ENCODE data around the gene CTF1. TPM values are rescaled to one million over a fixed set of nuclear protein-coding genes. Genes with fewer than 3 reads are reported as not detected.
A peak's percentile ranks its signal among the peaks of the same experiment; 100 is the strongest.

CTF1 gene
- total and polyA plus RNA-seq, 3 experiments from 2014 or later, result 0.33 TPM; not detected in 2

- Mint-ChIP-seq H3K27me3 (peaks cover 0 to 2% of the 10 kb centered on the region in 2 donors), H3K4me1 (peaks cover 42 to 54% (median 48%) of the 10 kb centered on the region in 3 donors), H3K4me3 (peak overlapping the region; percentile 26 to 78 (median 62)), H3K27ac (peak overlapping the region; percentile 66 to 92 (median 86)), H3K9me3 (no peaks in the 10 kb centered on the region), H3K36me3 (peaks cover 0 to 18% (median 2%) of the 10 kb centered on the region in 3 donors)
- H3K36me3 ChIP-seq (ENCODE audit: insufficient read depth, low read length), result no peaks in the 10 kb centered on the region
- H3K27ac ChIP-seq (ENCODE audit: low read depth, low read length), result peak overlapping the region; percentile 60
- no peaks in the 10 kb centered on the region for H3K9me3 ChIP-seq (ENCODE audit: low read length)
- no peak overlapping the region for H3K4me3 ChIP-seq (ENCODE audit: low read length)
- ChIA-PET CTCF (interaction anchor here (1.1 to 1.7 kb wide), 3 partner anchors 10 to 51 kb away, joined by 3 to 5 read pairs (median 3); no protein-coding TSS in a partner anchor), POLR2A (interaction anchor here (1.9 kb wide), 1 partner anchor 19 kb away, joined by 6 read pairs; no protein-coding TSS in a partner anchor)
- H3K4me1 ChIP-seq (ENCODE audit: insufficient read depth, low read length), result peaks cover 20% of the 10 kb centered on the region
- no peaks in the 10 kb centered on the region for H3K27me3 ChIP-seq (ENCODE audit: insufficient read depth, low read length, poor library complexity, severe bottlenecking)
- DNase-seq, result peak in 2 of 5 donors; percentile 25 to 30
These were observed 670 bp upstream of the CTF1 start for GRCh38 chr16:30895627-30896260.

- peaks cover 0 to 11% (median 0%) of the 10 kb centered on the region in 3 donors for H3K36me3 Mint-ChIP-seq
- POLR2A ChIA-PET, result interaction anchor here (1.7 kb wide), 1 partner anchor 22 kb away, joined by 6 read pairs; no protein-coding TSS in a partner anchor
- Histone ChIP-seq H3K27ac (ENCODE audit: low read depth, low read length) (peak overlapping the region; percentile 60), H3K36me3 (ENCODE audit: insufficient read depth, low read length) (no peaks in the 10 kb centered on the region), H3K9me3 (ENCODE audit: low read length) (no peaks in the 10 kb centered on the region), H3K4me3 (ENCODE audit: low read length) (peak overlapping the region; percentile 32), H3K4me1 (ENCODE audit: insufficient read depth, low read length) (peaks cover 30% of the 10 kb centered on the region), H3K27me3 (ENCODE audit: insufficient read depth, low read length, poor library complexity, severe bottlenecking) (no peaks in the 10 kb centered on the region)
- peak overlapping the region; percentile 39 to 92 (median 86) for H3K27ac Mint-ChIP-seq
- DNase-seq, result peak; percentile 61 to 84 (median 70)
- CTCF ChIA-PET, result interaction anchor here (0.7 to 1.7 kb wide), 4 partner anchors 12 to 161 kb away, joined by 3 read pairs; no protein-coding TSS in a partner anchor
- H3K27me3 Mint-ChIP-seq, result no peaks in the 10 kb centered on the region
- peaks cover 47 to 59% (median 51%) of the 10 kb centered on the region in 3 donors for H3K4me1 Mint-ChIP-seq
- H3K4me3 Mint-ChIP-seq, result peak overlapping the region; percentile 25 to 82 (median 53)
- H3K9me3 Mint-ChIP-seq, result no peaks in the 10 kb centered on the region
These were observed 697 bp downstream of the CTF1 start for GRCh38 chr16:30896889-30897733.

- Histone ChIP-seq H3K27me3 (ENCODE audit: insufficient read depth, low read length, poor library complexity, severe bottlenecking) (no peaks in the 10 kb centered on the region), H3K4me1 (ENCODE audit: insufficient read depth, low read length) (peaks cover 40% of the 10 kb centered on the region), H3K4me3 (ENCODE audit: low read length) (no peak overlapping the region), H3K9me3 (ENCODE audit: low read length) (no peaks in the 10 kb centered on the region), H3K27ac (ENCODE audit: low read depth, low read length) (no peak overlapping the region), H3K36me3 (ENCODE audit: insufficient read depth, low read length) (no peaks in the 10 kb centered on the region)
- peaks cover 47 to 58% (median 48%) of the 10 kb centered on the region in 3 donors for H3K4me1 Mint-ChIP-seq
- no peak for DNase-seq
- POLR2A ChIA-PET, result interaction anchor here (3.2 kb wide), 1 partner anchor 24 kb away, joined by 42 read pairs; no protein-coding TSS in a partner anchor
- H3K4me3 Mint-ChIP-seq, result peak overlapping the region in 1 of 7 donors; percentile 44
- CTCF ChIA-PET, result interaction anchor here (0.5 to 5.9 kb wide), 4 partner anchors 9 to 125 kb away, joined by 3 to 88 read pairs (median 36); partner anchors contain the start of gene BCL7C
- H3K36me3 Mint-ChIP-seq, result peaks cover 0 to 4% (median 4%) of the 10 kb centered on the region in 3 donors
- H3K27me3 Mint-ChIP-seq, result no peaks in the 10 kb centered on the region
- H3K9me3 Mint-ChIP-seq, result peaks cover 0 to 3% (median 0%) of the 10 kb centered on the region in 5 donors
- peak overlapping the region in 2 of 8 donors; percentile 56 to 81 for H3K27ac Mint-ChIP-seq
These were observed 3.4 kb downstream of the CTF1 start for GRCh38 chr16:30899794-30900193.

DNA sequence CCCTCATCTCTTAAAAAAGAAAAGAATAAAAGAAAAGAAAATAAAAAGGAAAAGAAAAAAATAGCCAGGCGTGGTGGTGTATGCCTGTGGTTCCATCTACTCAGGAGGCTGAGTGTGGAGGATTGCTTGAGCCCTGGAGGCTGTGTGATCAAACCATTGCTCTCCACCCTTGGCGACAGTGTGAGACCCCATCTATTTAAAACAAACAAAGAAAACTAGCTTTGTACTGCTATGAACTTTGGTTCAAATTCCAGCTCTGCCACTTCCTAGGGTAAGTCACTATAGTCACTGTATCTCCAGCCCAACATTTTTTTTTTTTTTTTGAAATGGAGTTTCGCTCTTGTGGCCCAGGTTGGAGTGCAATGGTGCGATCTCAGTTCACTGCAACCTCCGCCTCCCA is 4.2 kb downstream of the CTF1 start:
- no peak for DNase-seq
- POLR2A ChIA-PET, result interaction anchor here (0.6 to 3.2 kb wide), 2 partner anchors 25 to 229 kb away, joined by 3 to 42 read pairs; no protein-coding TSS in a partner anchor
- peaks cover 0 to 3% (median 0%) of the 10 kb centered on the region in 5 donors for H3K9me3 Mint-ChIP-seq

DNA sequence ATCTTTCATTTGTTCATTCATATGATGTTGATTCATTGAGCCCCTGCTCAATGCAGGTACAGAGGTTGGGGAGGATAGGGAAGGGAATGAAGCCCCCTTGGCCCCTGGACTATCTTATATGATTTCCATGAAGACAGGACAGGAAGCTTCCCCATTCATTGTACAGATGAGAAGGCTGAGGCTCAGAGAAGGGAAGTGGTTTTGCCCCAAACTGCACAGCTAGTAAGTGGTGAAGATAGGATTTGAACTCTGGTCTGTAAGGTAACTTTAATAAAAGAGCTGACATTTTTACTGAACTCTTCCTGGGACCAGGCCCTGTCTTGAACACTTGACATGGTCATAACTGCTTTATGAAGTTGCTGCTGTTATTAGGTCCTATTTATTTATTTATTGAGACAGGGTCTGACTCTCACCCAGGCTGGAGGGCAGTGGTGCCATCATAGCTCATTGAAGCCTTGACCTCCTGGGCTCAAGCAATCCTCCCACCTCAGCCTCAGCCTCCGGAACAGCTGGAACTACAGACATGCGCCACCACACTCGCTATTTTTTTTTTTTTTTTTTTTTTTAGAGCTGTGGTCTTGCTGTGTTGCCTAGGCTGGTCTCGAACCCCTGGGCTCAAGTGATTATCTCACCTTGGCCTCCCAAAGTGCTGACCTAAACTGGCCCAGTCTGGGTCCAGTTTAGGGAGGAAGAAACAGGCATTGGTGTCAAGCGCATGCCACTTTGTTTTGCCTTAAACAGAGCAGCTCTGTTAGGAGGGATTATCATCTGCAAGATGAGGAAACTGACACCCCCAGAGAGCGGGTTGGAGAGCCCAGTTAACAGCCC is 5.0 kb downstream of the CTF1 start:
- DNase-seq, result no peak
- H3K4me1 Mint-ChIP-seq, result peaks cover 35 to 46% (median 36%) of the 10 kb centered on the region in 3 donors
- no peaks in the 10 kb centered on the region for H3K36me3 ChIP-seq (ENCODE audit: insufficient read depth, low read length)
- ChIA-PET CTCF (interaction anchor here (0.7 to 5.9 kb wide), 19 partner anchors 10 to 968 kb away, joined by 3 to 88 read pairs (median 6); partner anchors contain the start of gene BCL7C), POLR2A (interaction anchor here (0.6 to 3.2 kb wide), 10 partner anchors 8 to 401 kb away, joined by 3 to 42 read pairs (median 4); partner anchors contain the start of gene BCL7C)
- peak overlapping the region; percentile 27 to 90 (median 80) for H3K27ac Mint-ChIP-seq
- peak overlapping the region; percentile 44 for H3K27ac ChIP-seq (ENCODE audit: low read depth, low read length)
- H3K27me3 Mint-ChIP-seq, result no peaks in the 10 kb centered on the region
- H3K4me3 ChIP-seq (ENCODE audit: low read length), result peak overlapping the region; percentile 63
- peaks cover 0 to 4% (median 4%) of the 10 kb centered on the region in 3 donors for H3K36me3 Mint-ChIP-seq
- H3K9me3 ChIP-seq (ENCODE audit: low read length), result no peaks in the 10 kb centered on the region
- H3K27me3 ChIP-seq (ENCODE audit: insufficient read depth, low read length, poor library complexity, severe bottlenecking), result no peaks in the 10 kb centered on the region
- H3K9me3 Mint-ChIP-seq, result peaks cover 0 to 3% (median 0%) of the 10 kb centered on the region in 5 donors
- peak overlapping the region; percentile 76 to 90 (median 79) for H3K4me3 Mint-ChIP-seq
- peaks cover 40% of the 10 kb centered on the region for H3K4me1 ChIP-seq (ENCODE audit: insufficient read depth, low read length)

More for the DNA sequence above, 4.2 kb downstream of the CTF1 start:
- H3K4me3 ChIP-seq (ENCODE audit: low read length), result no peak overlapping the region
- no peaks in the 10 kb centered on the region for H3K27me3 ChIP-seq (ENCODE audit: insufficient read depth, low read length, poor library complexity, severe bottlenecking)
- Mint-ChIP-seq H3K4me3 (peak overlapping the region in 4 of 7 donors; percentile 5 to 84 (median 63)), H3K36me3 (peaks cover 0 to 4% (median 4%) of the 10 kb centered on the region in 3 donors), H3K4me1 (peaks cover 41 to 50% (median 42%) of the 10 kb centered on the region in 3 donors), H3K27me3 (no peaks in the 10 kb centered on the region), H3K27ac (peak overlapping the region in 5 of 8 donors; percentile 29 to 83 (median 58))
- H3K36me3 ChIP-seq (ENCODE audit: insufficient read depth, low read length), result no peaks in the 10 kb centered on the region
- CTCF ChIA-PET, result interaction anchor here (1.1 to 5.9 kb wide), 9 partner anchors 9 to 95 kb away, joined by 3 to 88 read pairs (median 11); partner anchors contain the start of gene BCL7C
- H3K27ac ChIP-seq (ENCODE audit: low read depth, low read length), result no peak overlapping the region
- H3K4me1 ChIP-seq (ENCODE audit: insufficient read depth, low read length), result peaks cover 40% of the 10 kb centered on the region
- H3K9me3 ChIP-seq (ENCODE audit: low read length), result no peaks in the 10 kb centered on the region

DNA sequence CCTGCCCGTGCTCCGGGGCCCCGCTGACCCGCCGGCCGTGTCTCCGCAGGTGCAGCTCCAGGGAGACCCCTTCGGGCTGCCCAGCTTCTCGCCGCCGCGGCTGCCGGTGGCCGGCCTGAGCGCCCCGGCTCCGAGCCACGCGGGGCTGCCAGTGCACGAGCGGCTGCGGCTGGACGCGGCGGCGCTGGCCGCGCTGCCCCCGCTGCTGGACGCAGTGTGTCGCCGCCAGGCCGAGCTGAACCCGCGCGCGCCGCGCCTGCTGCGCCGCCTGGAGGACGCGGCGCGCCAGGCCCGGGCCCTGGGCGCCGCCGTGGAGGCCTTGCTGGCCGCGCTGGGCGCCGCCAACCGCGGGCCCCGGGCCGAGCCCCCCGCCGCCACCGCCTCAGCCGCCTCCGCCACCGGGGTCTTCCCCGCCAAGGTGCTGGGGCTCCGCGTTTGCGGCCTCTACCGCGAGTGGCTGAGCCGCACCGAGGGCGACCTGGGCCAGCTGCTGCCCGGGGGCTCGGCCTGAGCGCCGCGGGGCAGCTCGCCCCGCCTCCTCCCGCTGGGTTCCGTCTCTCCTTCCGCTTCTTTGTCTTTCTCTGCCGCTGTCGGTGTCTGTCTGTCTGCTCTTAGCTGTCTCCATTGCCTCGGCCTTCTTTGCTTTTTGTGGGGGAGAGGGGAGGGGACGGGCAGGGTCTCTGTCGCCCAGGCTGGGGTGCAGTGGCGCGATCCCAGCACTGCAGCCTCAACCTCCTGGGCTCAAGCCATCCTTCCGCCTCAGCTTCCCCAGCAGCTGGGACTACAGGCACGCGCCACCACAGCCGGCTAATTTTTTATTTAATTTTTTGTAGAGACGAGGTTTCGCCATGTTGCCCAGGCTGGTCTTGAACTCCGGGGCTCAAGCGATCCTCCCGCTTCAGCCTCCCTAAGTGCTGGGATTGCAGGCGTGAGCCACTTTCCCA is 5.9 kb downstream of the CTF1 start:
- Histone ChIP-seq H3K4me3 (ENCODE audit: low read length) (peak overlapping the region; percentile 63), H3K27me3 (ENCODE audit: insufficient read depth, low read length, poor library complexity, severe bottlenecking) (no peaks in the 10 kb centered on the region), H3K4me1 (ENCODE audit: insufficient read depth, low read length) (peaks cover 39% of the 10 kb centered on the region), H3K27ac (ENCODE audit: low read depth, low read length) (peak overlapping the region; percentile 54), H3K9me3 (ENCODE audit: low read length) (no peaks in the 10 kb centered on the region), H3K36me3 (ENCODE audit: insufficient read depth, low read length) (no peaks in the 10 kb centered on the region)
- Mint-ChIP-seq H3K4me1 (peaks cover 31 to 45% (median 31%) of the 10 kb centered on the region in 3 donors), H3K4me3 (peak overlapping the region; percentile 90 to 98 (median 97)), H3K36me3 (peaks cover 0 to 4% (median 4%) of the 10 kb centered on the region in 3 donors), H3K27ac (peak overlapping the region; percentile 96 to 100 (median 98)), H3K27me3 (no peaks in the 10 kb centered on the region), H3K9me3 (peaks cover 0 to 3% (median 0%) of the 10 kb centered on the region in 5 donors)
- CTCF ChIA-PET, result interaction anchor here (0.7 to 5.9 kb wide), 21 partner anchors 11 to 154 kb away, joined by 3 to 88 read pairs (median 5); partner anchors contain the start of genes BCL7C and PHKG2
- POLR2A ChIA-PET, result interaction anchor here (0.6 to 3.2 kb wide), 10 partner anchors 9 to 109 kb away, joined by 3 to 42 read pairs (median 5); partner anchors contain the start of gene BCL7C
- peak; percentile 31 to 71 (median 59) for DNase-seq
